Measurements from ENCODE around the gene CADM3.

Gene CADM3

DNA sequence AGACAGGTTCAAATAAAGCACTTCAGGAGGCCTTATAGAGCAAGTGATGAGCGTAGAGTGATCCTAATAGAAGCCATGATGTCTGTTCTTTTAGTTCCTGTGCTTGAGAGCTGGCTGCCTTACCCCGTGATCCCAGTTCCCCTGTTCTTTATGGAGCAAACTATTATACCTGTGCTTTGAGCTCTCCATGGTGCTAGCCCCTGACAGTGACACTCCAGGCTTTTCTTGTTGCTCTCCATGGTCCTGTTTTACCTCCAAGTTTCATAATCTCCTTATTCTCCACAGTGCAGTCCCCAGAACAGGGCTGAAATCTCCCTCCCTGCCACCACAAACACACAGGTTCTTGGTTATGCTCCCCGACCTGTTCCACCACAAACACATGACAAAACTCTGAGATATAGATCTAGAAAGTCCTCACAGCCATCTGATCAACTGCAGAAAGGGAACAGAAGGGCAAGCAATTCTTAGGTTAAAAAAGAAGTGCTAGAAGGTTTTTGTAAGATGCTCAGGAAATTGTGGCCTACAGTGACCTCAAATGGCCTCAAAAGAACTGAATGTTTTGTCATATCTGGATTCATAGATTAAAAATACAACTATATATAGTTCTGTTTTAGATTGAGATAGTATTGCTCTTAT, 6.0 kb downstream of the CADM3 start:
- no peaks in the 10 kb centered on the region for H3K9me3 ChIP-seq (ENCODE audit: low read length)
- no peak overlapping the region for H3K4me3 ChIP-seq (ENCODE audit: low read depth in 1 of 2, low read length in 2 of 2)
- H3K36me3 ChIP-seq (ENCODE audit: insufficient read depth, low read length), result no peaks in the 10 kb centered on the region
- H3K9ac ChIP-seq (ENCODE audit: low read length), result no peak overlapping the region
- peaks cover 7% of the 10 kb centered on the region in 2 donors for H3K27me3 ChIP-seq (ENCODE audit: control insufficient read depth in 1 of 2, insufficient read depth in 2 of 2, low read length in 2 of 2)
- H3K4me1 ChIP-seq (ENCODE audit: insufficient read depth, low read length), result no peaks in the 10 kb centered on the region
- no peak overlapping the region for H3K27ac ChIP-seq (ENCODE audit: low read depth, low read length)

DNA sequence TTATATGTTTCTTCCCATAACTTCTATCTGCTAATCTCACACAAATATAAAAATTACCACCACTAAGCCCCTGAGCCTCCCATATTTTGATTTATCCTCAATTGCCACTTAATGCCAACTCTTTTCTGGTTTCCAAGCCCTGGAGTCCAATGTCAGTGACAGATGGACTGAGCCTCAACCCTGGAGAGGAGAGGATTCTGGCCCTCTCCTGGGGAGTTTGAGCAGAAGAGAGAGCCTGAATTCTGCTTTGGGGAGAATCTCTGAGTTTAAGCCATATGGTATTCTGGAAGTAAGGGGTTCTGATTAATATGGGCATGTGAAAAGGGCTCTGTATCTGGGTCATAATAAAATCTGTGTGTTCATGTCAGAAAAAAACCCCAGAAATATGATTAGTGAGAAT, 8.5 kb downstream of the CADM3 start:
- H3K36me3 ChIP-seq (ENCODE audit: insufficient read depth, low read length), result no peaks in the 10 kb centered on the region
- H3K4me3 ChIP-seq (ENCODE audit: low read depth in 1 of 2, low read length in 2 of 2), result no peak overlapping the region
- no peaks in the 10 kb centered on the region for H3K27me3 ChIP-seq (ENCODE audit: control insufficient read depth in 1 of 2, insufficient read depth in 2 of 2, low read length in 2 of 2)
- no peak overlapping the region for H3K27ac ChIP-seq (ENCODE audit: low read depth, low read length)
- no peaks in the 10 kb centered on the region for H3K4me1 ChIP-seq (ENCODE audit: insufficient read depth, low read length)
- H3K9me3 ChIP-seq (ENCODE audit: low read length), result no peaks in the 10 kb centered on the region
- no peak overlapping the region for H3K9ac ChIP-seq (ENCODE audit: low read length)

DNA sequence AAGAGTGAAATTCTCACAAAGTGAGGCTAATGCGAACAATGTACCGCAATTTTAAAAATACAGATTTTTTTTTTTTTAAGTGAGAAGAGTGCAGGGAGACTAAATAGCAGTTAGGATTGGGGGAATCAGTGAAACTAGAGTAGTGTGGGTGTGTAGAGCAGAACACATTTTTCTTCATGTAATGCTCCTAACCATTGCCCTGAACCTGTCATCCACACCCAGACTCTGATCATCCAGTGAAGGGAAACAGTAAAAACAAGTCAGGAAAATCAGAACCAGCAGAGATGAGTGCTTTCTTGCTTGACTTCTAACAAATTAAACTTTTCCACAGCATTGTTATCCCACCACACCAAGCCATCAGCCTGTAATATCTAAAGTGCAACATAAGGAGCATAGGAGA, 9.1 kb downstream of the CADM3 start:
- no peaks in the 10 kb centered on the region for H3K4me1 ChIP-seq (ENCODE audit: insufficient read depth, low read length)
- H3K36me3 ChIP-seq (ENCODE audit: insufficient read depth, low read length), result no peaks in the 10 kb centered on the region
- H3K27me3 ChIP-seq (ENCODE audit: control insufficient read depth in 1 of 2, insufficient read depth in 2 of 2, low read length in 2 of 2), result no peaks in the 10 kb centered on the region
- no peak overlapping the region for H3K4me3 ChIP-seq (ENCODE audit: low read depth in 1 of 2, low read length in 2 of 2)
- H3K27ac ChIP-seq (ENCODE audit: low read depth, low read length), result no peak overlapping the region
- no peak overlapping the region for H3K9ac ChIP-seq (ENCODE audit: low read length)
- H3K9me3 ChIP-seq (ENCODE audit: low read length), result no peaks in the 10 kb centered on the region

DNA sequence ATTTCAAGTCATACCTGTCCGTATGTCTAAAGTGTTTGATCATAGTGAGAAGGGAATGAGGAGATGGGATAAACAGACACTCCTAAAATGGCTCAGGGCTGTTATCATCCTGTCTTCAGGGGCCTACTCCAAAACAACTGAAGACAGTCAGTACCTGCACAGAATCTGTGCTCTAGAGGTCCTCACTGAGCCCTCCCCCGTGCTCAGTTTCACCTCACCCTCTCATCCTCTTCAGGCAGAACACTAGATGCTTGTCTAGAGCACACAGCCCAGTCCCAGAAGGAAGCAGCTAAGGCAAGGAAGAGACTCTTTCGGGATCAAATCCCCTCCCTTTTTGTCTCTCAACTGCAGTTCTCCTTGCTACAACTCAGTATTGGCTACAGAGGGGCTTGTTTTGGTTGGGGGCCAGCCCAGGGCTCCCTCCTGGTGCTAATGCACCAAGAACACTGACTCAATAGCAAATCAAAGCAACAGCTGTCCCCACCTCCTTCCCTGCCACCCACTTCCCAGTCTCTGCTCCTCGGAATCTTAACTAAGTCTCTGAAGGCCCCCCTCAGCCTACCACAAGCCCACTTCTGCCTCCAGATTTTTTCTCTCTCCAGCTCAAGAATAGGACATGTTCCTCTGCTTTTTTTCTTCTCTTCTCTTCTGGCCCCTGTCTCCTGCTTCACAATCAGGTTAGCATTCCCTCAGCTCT, 10.1 kb downstream of the CADM3 start:
- Histone ChIP-seq H3K36me3 (ENCODE audit: insufficient read depth, low read length) (no peaks in the 10 kb centered on the region), H3K4me3 (ENCODE audit: low read depth in 1 of 2, low read length in 2 of 2) (no peak overlapping the region), H3K27ac (ENCODE audit: low read depth, low read length) (no peak overlapping the region), H3K9ac (ENCODE audit: low read length) (no peak overlapping the region), H3K27me3 (ENCODE audit: control insufficient read depth in 1 of 2, insufficient read depth in 2 of 2, low read length in 2 of 2) (no peaks in the 10 kb centered on the region), H3K4me1 (ENCODE audit: insufficient read depth, low read length) (no peaks in the 10 kb centered on the region), H3K9me3 (ENCODE audit: low read length) (no peaks in the 10 kb centered on the region)

DNA sequence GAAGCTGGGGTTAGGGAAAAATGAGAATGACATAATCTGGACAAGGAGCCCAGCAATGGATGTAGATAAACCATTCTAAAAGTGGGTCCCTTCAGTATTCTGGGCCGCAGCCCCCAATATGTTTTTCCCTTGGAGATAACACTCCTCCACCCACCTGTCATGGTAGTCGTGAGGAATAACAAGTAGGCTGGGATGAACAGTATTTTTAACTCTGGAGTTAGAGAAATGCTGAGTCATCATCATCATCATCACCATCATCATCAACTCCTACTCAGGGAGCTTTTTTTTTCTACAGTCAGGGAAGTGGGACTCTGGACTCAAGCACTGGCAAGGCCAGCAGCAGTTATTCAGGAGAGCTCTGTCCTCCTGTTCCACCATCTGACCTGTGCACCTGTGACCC, 12.8 kb downstream of the CADM3 start:
- Histone ChIP-seq H3K9me3 (ENCODE audit: low read length) (no peaks in the 10 kb centered on the region), H3K4me3 (ENCODE audit: low read depth in 1 of 2, low read length in 2 of 2) (no peak overlapping the region), H3K4me1 (ENCODE audit: insufficient read depth, low read length) (no peaks in the 10 kb centered on the region), H3K27me3 (ENCODE audit: control insufficient read depth in 1 of 2, insufficient read depth in 2 of 2, low read length in 2 of 2) (peaks cover 0 to 17% of the 10 kb centered on the region in 2 donors), H3K27ac (ENCODE audit: low read depth, low read length) (no peak overlapping the region), H3K9ac (ENCODE audit: low read length) (no peak overlapping the region), H3K36me3 (ENCODE audit: insufficient read depth, low read length) (no peaks in the 10 kb centered on the region)

DNA sequence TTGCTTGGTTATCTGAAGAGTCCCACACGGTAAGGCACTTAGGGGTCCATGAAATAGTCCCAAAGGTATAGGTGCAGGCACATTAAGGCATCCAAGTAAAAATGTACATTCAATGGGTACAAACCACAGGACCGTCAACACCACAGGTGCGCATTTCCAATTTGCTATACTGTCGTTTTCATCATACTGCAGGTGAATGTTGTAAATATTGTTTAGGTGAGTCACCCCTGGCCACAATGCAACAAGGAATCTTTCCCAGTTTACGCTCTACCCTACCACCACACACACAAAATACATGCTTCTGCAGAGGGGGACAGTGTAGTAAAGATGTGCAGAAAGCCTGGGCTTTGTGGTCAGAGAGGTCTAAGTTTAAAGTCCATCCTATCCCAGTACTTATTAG, 13.7 kb downstream of the CADM3 start:
- no peaks in the 10 kb centered on the region for H3K36me3 ChIP-seq (ENCODE audit: insufficient read depth, low read length)
- no peak overlapping the region for H3K4me3 ChIP-seq (ENCODE audit: low read depth in 1 of 2, low read length in 2 of 2)
- H3K9ac ChIP-seq (ENCODE audit: low read length), result no peak overlapping the region
- H3K27me3 ChIP-seq (ENCODE audit: control insufficient read depth in 1 of 2, insufficient read depth in 2 of 2, low read length in 2 of 2), result peaks cover 0 to 18% of the 10 kb centered on the region in 2 donors
- H3K27ac ChIP-seq (ENCODE audit: low read depth, low read length), result no peak overlapping the region
- no peaks in the 10 kb centered on the region for H3K4me1 ChIP-seq (ENCODE audit: insufficient read depth, low read length)
- no peaks in the 10 kb centered on the region for H3K9me3 ChIP-seq (ENCODE audit: low read length)

DNA sequence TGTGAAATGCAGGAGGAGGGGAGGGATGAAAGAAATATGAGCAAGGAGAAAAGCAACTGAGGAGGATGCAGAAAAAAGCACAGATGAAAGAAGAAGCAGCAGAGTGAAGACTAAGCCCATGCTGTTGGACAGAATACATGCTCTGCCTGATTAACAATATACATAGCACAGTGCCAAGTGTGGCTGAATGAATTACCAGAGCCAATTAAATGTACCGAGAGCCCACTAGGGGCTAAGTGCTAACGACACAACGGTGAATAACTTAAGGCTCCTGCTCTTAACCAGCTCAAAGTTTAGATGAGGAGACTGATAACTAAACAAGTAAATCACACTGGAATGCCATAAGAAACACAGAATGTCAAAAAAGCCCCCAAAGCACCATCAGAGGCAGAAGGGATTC, 15.6 kb downstream of the CADM3 start:
- Histone ChIP-seq H3K9me3 (ENCODE audit: low read length) (no peaks in the 10 kb centered on the region), H3K27me3 (ENCODE audit: control insufficient read depth in 1 of 2, insufficient read depth in 2 of 2, low read length in 2 of 2) (peaks cover 0 to 18% of the 10 kb centered on the region in 2 donors), H3K9ac (ENCODE audit: low read length) (no peak overlapping the region), H3K36me3 (ENCODE audit: insufficient read depth, low read length) (no peaks in the 10 kb centered on the region), H3K27ac (ENCODE audit: low read depth, low read length) (no peak overlapping the region), H3K4me3 (ENCODE audit: low read depth in 1 of 2, low read length in 2 of 2) (no peak overlapping the region), H3K4me1 (ENCODE audit: insufficient read depth, low read length) (no peaks in the 10 kb centered on the region)

DNA sequence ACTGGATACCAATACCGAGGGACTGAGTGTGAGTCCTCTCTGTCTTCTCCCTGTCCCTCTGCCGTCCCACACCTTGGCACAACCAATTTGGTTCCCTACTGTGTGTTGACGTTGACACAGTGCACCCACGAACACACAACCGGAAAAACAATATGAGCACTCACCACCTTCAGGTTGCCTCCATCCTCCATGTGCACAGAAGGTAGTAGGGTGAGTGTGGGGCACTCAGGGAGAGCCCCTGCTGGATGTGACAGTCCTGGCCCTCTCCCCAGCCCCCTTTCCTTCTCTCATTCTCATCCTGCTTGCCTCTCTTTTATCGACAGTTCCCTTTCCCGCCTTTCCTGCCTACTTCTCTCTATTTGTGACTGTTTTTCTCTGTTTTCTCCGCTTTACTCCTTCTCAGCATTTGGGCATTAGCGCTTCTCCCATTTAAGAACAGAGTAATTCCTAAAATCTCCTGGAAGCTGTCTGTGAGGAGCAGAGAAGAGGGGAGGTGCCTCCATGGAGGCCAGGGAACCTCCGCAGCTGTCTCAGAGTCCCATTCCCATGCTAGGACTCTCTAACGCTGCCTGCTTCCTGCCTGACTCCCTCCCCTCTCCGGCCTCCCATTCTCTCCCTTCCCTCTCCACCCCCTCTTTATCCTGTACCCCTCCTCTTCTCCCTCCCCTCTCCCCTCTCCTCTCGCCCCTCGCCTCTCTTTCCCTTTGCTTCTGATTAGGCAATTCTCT, 16.4 kb downstream of the CADM3 start:
- Histone ChIP-seq H3K27ac (ENCODE audit: low read depth, low read length) (no peak overlapping the region), H3K27me3 (ENCODE audit: control insufficient read depth in 1 of 2, insufficient read depth in 2 of 2, low read length in 2 of 2) (peaks cover 0 to 18% of the 10 kb centered on the region in 2 donors), H3K9me3 (ENCODE audit: low read length) (no peaks in the 10 kb centered on the region), H3K9ac (ENCODE audit: low read length) (no peak overlapping the region), H3K4me1 (ENCODE audit: insufficient read depth, low read length) (no peaks in the 10 kb centered on the region), H3K36me3 (ENCODE audit: insufficient read depth, low read length) (no peaks in the 10 kb centered on the region), H3K4me3 (ENCODE audit: low read depth in 1 of 2, low read length in 2 of 2) (peak overlapping the region; percentile 26 to 32)

DNA sequence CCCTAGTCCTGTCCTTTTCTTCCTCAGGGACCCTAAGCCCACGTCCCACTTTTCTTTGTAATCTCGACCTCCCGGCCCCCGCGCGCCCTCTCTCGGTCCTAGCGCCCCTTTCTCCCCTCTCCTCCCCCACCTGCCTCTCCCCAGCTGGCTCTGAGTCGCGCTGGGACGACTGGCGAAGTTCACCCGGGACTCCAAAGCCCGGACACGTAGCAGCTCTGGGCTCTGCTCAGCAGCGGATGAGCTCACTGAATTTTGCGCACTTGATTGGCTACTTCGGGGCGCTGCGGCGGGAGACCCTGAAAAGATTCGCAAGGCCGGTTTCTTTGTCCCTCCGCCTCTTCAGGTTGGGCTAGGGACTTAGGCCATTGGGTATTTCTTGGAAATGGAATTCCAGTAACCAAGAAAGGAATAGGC, 17.0 kb downstream of the CADM3 start:
- H3K27me3 ChIP-seq (ENCODE audit: control insufficient read depth in 1 of 2, insufficient read depth in 2 of 2, low read length in 2 of 2), result peaks cover 0 to 18% of the 10 kb centered on the region in 2 donors

DNA sequence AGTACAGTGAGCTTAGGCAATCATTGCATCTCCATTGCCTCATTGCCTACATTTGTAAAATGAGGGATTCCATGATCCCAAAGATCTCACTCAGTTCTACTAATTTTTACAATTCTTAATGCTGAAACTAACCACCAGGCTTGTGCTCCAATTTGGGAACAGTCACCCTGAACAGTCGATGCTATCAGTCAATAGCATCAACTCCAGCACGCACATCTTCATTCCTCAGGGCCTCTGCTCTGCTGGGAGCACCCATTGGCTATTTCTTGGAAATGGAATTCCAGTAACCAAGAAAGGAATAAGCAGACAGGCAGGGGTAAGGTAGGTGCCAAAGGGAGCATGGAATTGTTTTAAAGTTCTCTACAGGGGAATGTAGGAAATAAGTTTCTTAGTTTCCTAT, 19.0 kb downstream of the CADM3 start:
- no peaks in the 10 kb centered on the region for H3K36me3 ChIP-seq (ENCODE audit: insufficient read depth, low read length)
- H3K4me3 ChIP-seq (ENCODE audit: low read depth in 1 of 2, low read length in 2 of 2), result no peak overlapping the region
- H3K9ac ChIP-seq (ENCODE audit: low read length), result no peak overlapping the region
- no peak overlapping the region for H3K27ac ChIP-seq (ENCODE audit: low read depth, low read length)
- H3K27me3 ChIP-seq (ENCODE audit: control insufficient read depth in 1 of 2, insufficient read depth in 2 of 2, low read length in 2 of 2), result peaks cover 0 to 18% of the 10 kb centered on the region in 2 donors
- H3K9me3 ChIP-seq (ENCODE audit: low read length), result no peaks in the 10 kb centered on the region
- H3K4me1 ChIP-seq (ENCODE audit: insufficient read depth, low read length), result no peaks in the 10 kb centered on the region

More for the DNA sequence above, 17.0 kb downstream of the CADM3 start:
- no peaks in the 10 kb centered on the region for H3K36me3 ChIP-seq (ENCODE audit: insufficient read depth, low read length)
- H3K4me3 ChIP-seq (ENCODE audit: low read depth in 1 of 2, low read length in 2 of 2), result peak overlapping the region; percentile 26 to 32
- no peaks in the 10 kb centered on the region for H3K4me1 ChIP-seq (ENCODE audit: insufficient read depth, low read length)
- no peak overlapping the region for H3K9ac ChIP-seq (ENCODE audit: low read length)
- no peaks in the 10 kb centered on the region for H3K9me3 ChIP-seq (ENCODE audit: low read length)
- no peak overlapping the region for H3K27ac ChIP-seq (ENCODE audit: low read depth, low read length)

DNA sequence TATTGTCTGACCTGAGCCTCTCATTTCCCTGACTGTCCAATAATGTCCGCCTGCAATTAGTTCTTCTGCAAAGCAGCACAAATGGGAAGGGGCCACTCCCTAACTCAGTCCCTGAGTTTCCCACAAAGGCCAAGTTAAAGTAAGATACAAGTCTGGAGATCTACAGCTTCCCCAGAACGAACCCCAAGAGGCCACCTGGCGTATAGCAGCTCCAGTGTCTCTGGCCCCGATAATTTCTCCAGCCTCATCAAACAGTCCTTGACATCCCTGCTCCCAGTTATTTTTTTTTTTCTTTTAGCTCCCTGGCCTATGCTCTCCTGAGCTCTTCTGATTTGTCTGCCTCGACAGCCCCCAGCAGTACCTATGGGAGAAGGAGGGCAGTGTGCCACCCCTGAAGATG, 25.1 kb downstream of the CADM3 start:
- H3K36me3 ChIP-seq (ENCODE audit: insufficient read depth, low read length), result no peaks in the 10 kb centered on the region
- H3K27ac ChIP-seq (ENCODE audit: low read depth, low read length), result no peak overlapping the region
- H3K27me3 ChIP-seq (ENCODE audit: control insufficient read depth in 1 of 2, insufficient read depth in 2 of 2, low read length in 2 of 2), result no peaks in the 10 kb centered on the region
- no peaks in the 10 kb centered on the region for H3K4me1 ChIP-seq (ENCODE audit: insufficient read depth, low read length)
- no peak overlapping the region for H3K4me3 ChIP-seq (ENCODE audit: low read depth in 1 of 2, low read length in 2 of 2)
- no peak overlapping the region for H3K9ac ChIP-seq (ENCODE audit: low read length)
- H3K9me3 ChIP-seq (ENCODE audit: low read length), result no peaks in the 10 kb centered on the region
